ENCODE data around the gene ESRRA.
A peak's percentile ranks its signal among the peaks of the same experiment; 100 is the strongest.

Gene ESRRA

DNA sequence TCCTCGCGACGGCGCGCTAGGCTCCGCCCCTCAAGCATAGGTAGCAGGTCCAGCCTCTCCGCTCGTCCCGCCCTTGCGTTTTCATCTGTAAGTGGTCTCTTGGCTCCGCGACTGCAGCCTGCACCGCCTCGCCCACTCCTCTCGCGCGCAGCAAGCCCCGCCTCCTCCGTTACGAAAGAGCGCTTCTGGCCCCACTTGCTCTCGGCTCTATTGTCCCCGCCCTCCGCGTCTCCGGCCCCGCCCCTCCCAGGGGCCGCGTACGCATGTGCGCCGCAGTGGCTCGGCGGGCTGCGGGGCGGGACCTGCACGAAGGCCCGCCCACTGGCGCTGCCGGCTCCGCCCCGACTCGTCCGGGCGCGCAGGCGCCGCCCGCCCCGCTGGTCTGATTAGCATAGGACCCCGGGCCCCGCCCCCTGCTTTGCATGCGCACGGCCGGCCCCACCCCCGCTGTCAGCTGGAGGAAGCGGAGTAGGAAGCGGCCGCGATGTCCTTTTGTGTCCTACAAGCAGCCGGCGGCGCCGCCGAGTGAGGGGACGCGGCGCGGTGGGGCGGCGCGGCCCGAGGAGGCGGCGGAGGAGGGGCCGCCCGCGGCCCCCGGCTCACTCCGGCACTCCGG lies at the start of gene ESRRA:
Gene ESRRA, plus strand, starts transcription at position 450 of the 616 bp plus-strand sequence. CDS start 1,656 bp downstream, outside the sequence.
- peak; percentile 98 to 99 for DNase-seq

- DNase-seq: no peak
Measured at GRCh38 chr11:64256300-64256699, 49.0 kb upstream of the ESRRA start.

DNA sequence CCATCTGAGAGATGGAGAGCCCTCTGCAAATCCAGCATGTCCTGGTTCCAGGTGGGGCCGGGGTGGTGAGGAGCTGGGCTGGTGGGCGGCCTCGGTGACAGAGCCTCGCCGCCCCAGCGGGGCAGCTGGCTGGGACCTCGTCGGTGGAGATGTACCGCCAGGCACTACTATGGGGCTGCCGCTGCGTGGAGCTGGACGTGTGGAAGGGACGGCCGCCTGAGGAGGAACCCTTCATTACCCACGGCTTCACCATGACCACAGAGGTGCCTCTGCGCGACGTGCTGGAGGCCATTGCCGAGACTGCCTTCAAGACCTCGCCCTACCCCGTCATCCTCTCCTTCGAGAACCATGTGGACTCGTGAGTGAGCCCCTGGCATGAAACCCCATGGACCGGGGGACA lies 47.0 kb upstream of the ESRRA start:
- DNase-seq: no peak

- no peak for DNase-seq
Measured at GRCh38 chr11:64258946-64259532, 46.3 kb upstream of the ESRRA start.

DNA sequence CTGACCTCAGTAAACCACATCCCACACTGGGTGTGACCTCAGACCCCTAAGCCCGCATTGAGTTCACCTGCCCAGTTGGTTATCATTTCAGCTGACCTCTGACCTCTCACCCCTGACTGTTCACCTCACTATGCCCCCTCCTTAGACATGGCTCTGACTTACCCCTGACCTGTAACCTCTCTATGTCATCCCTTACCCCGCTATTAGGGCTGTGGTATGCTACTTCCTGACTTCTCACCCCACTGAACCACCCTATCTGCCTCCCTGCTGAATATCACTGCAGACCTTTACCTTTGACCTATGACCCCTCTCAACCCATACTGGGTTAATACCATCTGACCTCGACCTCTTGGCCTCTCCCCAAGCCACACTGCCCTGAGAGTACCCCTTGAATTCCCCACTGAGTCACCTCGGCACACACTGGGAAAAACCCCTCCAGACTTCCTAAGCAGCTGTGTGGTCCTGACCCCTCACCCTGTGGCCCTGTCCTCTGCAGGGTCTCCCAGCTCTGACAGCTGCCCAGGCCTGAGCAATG lies 45.7 kb upstream of the ESRRA start:
- peak; percentile 27 to 78 for DNase-seq

GRCh38 chr11:64260147-64260708 lies 45.1 kb upstream of the ESRRA start:
- no peak for DNase-seq

DNA sequence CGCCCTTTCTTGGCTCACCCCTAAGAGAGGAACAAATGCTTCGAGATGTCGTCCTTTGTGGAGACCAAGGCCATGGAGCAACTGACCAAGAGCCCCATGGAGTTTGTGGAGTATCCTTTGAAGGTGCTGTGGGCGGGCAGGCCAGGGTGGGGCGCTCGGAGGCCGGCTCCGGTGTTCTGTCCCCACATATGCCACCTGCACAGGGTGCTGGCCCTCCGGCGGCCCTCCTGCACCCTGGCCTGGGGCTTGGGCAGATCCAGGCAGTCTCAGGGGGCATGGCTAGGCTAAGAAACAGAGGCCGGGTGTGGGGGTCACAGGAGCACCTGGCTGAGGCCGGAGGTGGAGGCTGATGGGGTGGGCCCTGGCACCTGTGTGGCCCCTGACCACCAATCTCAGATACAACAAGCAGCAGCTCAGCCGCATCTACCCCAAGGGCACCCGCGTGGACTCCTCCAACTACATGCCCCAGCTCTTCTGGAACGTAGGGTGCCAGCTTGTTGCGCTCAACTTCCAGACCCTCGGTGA lies 43.7 kb upstream of the ESRRA start:
- DNase-seq: no peak

GRCh38 chr11:64262271-64263002 lies 42.9 kb upstream of the ESRRA start:
- no peak for DNase-seq

DNA sequence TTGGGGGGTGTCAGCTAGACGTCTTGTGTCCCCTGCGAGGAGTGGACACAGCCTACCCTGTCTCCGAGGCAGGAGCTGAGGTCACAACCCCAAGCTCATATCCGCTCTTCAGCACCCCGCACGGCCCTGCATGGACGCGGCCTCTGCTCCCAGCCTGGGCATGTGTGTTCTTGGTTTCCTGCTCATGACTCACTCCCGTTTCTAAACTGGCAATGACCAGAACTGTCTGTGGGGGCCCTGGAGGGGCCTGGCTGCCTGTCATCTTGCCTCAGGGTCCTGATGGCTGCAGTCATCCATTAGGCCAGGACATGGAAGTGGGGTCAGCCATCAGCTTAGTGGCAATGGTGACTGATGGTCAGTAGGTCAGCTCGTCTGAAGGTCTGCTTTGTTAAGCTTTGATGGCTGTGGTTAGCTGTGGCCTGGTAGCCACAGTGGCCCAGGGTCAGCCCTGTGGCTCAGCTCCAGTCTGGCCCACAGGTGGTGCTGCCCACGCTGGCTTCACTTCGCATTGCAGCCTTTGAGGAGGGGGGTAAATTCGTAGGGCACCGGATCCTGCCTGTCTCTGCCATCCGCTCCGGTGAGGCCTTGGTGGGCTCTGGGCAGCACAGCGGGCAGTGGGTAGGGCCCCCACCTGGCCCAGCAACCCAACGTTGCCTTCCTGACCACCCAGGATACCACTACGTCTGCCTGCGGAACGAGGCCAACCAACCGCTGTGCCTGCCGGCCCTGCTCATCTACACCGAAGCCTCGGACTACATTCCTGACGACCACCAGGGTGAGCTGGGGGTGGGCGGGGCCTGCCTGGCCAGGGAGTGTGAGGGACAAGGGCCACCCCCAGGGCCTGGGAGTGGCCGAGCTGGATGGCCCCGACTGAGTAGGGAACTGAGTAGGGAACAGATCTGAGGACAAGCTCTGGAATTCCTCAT lies 42.0 kb upstream of the ESRRA start:
- no peak for DNase-seq

- DNase-seq: no peak
Measured at GRCh38 chr11:64263947-64264317, 41.4 kb upstream of the ESRRA start.

DNA sequence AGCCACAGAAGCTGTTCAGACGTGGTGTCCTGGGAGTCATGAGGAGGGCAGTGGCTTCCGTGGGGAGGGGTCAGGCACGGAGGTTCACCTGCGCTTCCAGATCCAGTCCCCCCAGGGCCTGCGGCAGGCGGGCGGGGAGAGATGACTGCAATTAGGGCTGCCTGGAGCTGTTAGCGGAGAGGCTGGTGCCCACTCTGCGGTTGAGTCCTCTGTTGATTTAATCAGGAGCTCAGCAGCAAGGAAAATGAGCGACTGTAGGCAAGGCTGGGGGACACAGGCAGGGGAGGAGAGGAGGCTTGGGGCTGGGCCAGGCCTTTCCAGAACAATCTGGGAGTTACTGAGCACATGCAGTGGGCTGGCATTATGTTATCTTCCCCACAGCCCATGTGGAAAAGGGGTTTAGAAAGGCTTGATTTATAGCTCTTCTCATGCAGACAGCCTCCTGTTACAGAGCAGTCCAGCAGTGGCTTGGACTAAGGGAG lies 40.9 kb upstream of the ESRRA start:
- no peak for DNase-seq

DNA sequence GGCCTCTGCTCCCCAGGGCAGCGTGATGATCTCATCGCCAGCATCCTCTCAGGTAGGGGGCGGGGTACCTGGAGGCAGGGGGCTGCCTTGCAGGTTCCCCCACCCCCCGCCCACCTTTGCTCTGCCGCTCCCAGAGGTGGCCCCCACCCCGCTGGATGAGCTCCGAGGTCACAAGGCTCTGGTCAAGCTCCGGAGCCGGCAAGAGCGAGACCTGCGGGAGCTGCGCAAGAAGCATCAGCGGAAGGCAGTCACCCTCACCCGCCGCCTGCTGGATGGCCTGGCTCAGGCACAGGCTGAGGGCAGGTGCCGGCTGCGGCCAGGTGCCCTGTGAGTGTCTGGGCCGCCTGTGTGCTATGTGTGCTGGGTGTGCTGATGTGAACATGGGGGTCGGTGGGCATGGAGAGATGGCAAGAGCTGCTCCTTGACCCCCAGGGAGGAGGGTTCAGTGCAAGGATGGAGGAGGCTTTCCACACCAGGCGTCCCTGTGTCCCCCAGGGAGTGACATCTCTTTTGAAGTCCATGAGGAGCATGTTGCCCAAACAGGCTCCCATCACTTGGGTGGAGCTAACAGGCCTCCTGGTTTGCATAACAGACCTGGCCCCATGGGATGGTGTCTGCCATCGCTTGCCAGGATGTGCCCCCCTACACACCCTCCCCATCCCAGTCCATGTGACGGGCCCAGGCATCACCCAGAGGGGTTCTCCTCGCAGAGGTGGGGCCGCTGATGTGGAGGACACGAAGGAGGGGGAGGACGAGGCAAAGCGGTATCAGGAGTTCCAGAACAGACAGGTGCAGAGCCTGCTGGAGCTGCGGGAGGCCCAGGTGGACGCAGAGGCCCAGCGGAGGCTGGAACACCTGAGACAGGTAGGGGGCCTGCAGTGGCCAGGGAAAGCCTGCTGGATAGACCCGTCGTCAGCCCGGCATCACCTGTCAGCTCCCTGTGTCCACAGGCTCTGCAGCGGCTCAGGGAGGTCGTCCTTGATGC lies 39.9 kb upstream of the ESRRA start:
- DNase-seq: no peak

DNA sequence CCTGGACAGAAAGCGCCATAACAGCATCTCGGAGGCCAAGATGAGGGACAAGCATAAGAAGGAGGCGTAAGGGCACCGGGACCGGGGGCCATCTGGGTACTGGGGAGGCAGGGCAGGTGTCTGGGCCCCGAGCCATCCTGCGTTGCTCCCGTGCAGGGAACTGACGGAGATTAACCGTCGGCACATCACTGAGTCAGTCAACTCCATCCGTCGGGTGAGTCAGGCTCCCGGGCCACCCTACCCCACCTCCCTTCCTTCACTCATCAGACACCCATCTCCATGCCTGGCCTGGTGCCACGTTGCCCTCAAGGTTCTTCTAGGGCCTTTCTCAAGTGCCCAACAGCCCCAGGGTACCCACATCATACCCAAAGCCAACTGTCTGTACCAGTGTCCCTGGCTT lies 39.0 kb upstream of the ESRRA start:
- DNase-seq: no peak

- DNase-seq: no peak
Measured at GRCh38 chr11:64267207-64267945, 37.9 kb upstream of the ESRRA start.

GRCh38 chr11:64268025-64268892 lies 37.1 kb upstream of the ESRRA start:
- DNase-seq: peak in 1 of 2 donors; percentile 18

GRCh38 chr11:64268893-64269539 lies 36.3 kb upstream of the ESRRA start:
- DNase-seq: peak; percentile 38 to 69

- DNase-seq: peak; percentile 98 to 100
Measured at GRCh38 chr11:64269540-64270220, 35.6 kb upstream of the ESRRA start.

All from inflammatory macrophage treated with lipopolysaccharide for 1 hour (primary cell).